Esophagus squamous epithelium (tissue), 5 donors: Measurements from ENCODE around the gene MAU2. TPM values are rescaled to one million over a fixed set of nuclear protein-coding genes. Genes with fewer than 3 reads are reported as not detected.
"Not testable (repeated sequence)": the region's sequence is repeated elsewhere in the genome, so short reads cannot be mapped to it uniquely, and the experiment has no call there.

Experiments
- DNase-seq: peaks from one replicate; lab custom pipeline; 2025; lab: John Stamatoyannopoulos, UW
- H3K27ac ChIP-seq, 4 donors: fragments of 200-600 bp; sonication (generic); one replicate each; pipeline ENCODE4 v1.5.1; 2016 to 2019; ENCODE audit warnings: mild to moderate bottlenecking in 1 of 4
- H3K27me3 ChIP-seq, 4 donors: fragments of 200-600 bp; sonication (generic); 1 replicate in 3 of 4; 2 replicates in 1 of 4; pipeline versions ENCODE4 v1.5.1 to v1.6.0; 2017 to 2021; ENCODE audit warnings: antibody characterized with exemption in 1 of 4
- H3K36me3 ChIP-seq, 3 donors: fragments of 200-600 bp; sonication (generic); one replicate each; pipeline ENCODE4 v1.5.1; 2016 to 2019
- H3K4me1 ChIP-seq, 3 donors: fragments of 200-600 bp; sonication (generic); one replicate each; pipeline ENCODE4 v1.5.1; 2017 to 2019
- H3K4me3 ChIP-seq, 4 donors: fragments of 200-600 bp; sonication (generic); 1 replicate in 3 of 4; 2 replicates in 1 of 4; pipeline ENCODE4 v1.5.1; 2016 to 2019; ENCODE audit warnings: mild to moderate bottlenecking in 2 of 4, moderate library complexity in 1 of 4
- H3K9me3 ChIP-seq, 3 donors: fragments of 200-600 bp; sonication (generic); one replicate each; pipeline ENCODE4 v1.5.1; 2016 to 2019
- CTCF ChIP-seq, 6 experiments: fragments of 450-650 bp in 4 of 6; fragments of 200-600 bp in 2 of 6; sonication (generic) in 2 of 6; IDR thresholded peaks; one replicate each; pipeline ENCODE4 v1.5.1; 2016 to 2019; ENCODE audit warnings: antibody characterized with exemption in 6 of 6, mild to moderate bottlenecking in 4 of 6, moderate library complexity in 4 of 6
- POLR2A ChIP-seq, 4 donors: fragments of 450-650 bp; IDR thresholded peaks; one replicate each; pipeline ENCODE4 v1.6.1; 2017; ENCODE audit warnings: antibody characterized with exemption in 4 of 4, mild to moderate bottlenecking in 4 of 4, moderate library complexity in 3 of 4
- WGBS, 2 donors: methylation state at CpG; one replicate each; pipeline ENCODE4 v1.1.5; 2018; 5-methylcytosine and 5-hydroxymethylcytosine counted together
- intact Hi-C: fragments of 100-400 bp; cut with DNase I; formaldehyde crosslinking; loops from one replicate; pipeline ENCODE4 v1.15.0; 2022
- total RNA-seq, 4 donors: library from RNA; depleted of rRNA; stranded (reverse); fragments of >200 nt; gene quantifications; one replicate each; pipeline ENCODE4 v1.1.0, GENCODE V29; 2016
- donor health status: DM: yes; HTN: yes; CAD: no.

Gene MAU2
- total RNA-seq, 4 donors from 2014 or later = 35.4 to 53.2 (median 39.1) TPM

- Histone ChIP-seq H3K4me1 (peaks cover 0 to 14% (median 0%) of the 10 kb centered on the region in 3 donors), H3K9me3 (no peaks in the 10 kb centered on the region), H3K27me3 (no peaks in the 10 kb centered on the region), H3K36me3 (peaks cover 49 to 100% (median 83%) of the 10 kb centered on the region in 3 donors), H3K27ac (no peak overlapping the region), H3K4me3 (no peak overlapping the region)
- WGBS, 2 donors = 94% methylated on average over 3 of the region's 7 CpGs; no CpG with 5 or more reads in 1 of the 2 donors
- intact Hi-C loops = no loop called here
- TF ChIP-seq POLR2A (IDR thresholded peaks at IDR 0.05) = no peak
- TF ChIP-seq CTCF (IDR thresholded peaks at IDR 0.05) = no peak
- DNase-seq = no peak
Measured at GRCh38 chr19:19349365-19349764, 28.7 kb downstream of the MAU2 start.

- peaks cover 57 to 100% (median 82%) of the 10 kb centered on the region in 3 donors for H3K36me3 ChIP-seq
- H3K27me3 ChIP-seq, intact Hi-C loops, H3K4me1 ChIP-seq, H3K4me3 ChIP-seq, H3K27ac ChIP-seq, DNase-seq, H3K9me3 ChIP-seq: not testable (repeated sequence)
- 91 to 93% methylated on average over 7 to 8 of the region's 8 CpGs for WGBS, 2 donors
Measured at GRCh38 chr19:19350756-19351155, 30.1 kb downstream of the MAU2 start.

- no peaks in the 10 kb centered on the region for H3K9me3 ChIP-seq
- no peaks in the 10 kb centered on the region for H3K4me1 ChIP-seq
- 83 to 94% methylated on average over 3 of the region's 8 CpGs for WGBS, 2 donors
- H3K36me3 ChIP-seq = peaks cover 51 to 100% (median 77%) of the 10 kb centered on the region in 3 donors
- intact Hi-C loops = no loop called here
- no peak overlapping the region for H3K4me3 ChIP-seq
- TF ChIP-seq POLR2A (IDR thresholded peaks at IDR 0.05) = no peak
- no peak for TF ChIP-seq CTCF (IDR thresholded peaks at IDR 0.05)
- no peaks in the 10 kb centered on the region for H3K27me3 ChIP-seq
- H3K27ac ChIP-seq = no peak overlapping the region
- no peak for DNase-seq
Measured at GRCh38 chr19:19352823-19353222, 32.2 kb downstream of the MAU2 start.

- 96 to 100% methylated on average over 1 to 4 of the region's 5 CpGs for WGBS, 2 donors
- TF ChIP-seq POLR2A (IDR thresholded peaks at IDR 0.05) = no peak
- TF ChIP-seq CTCF (IDR thresholded peaks at IDR 0.05) = no peak
- H3K36me3 ChIP-seq = peaks cover 43 to 100% (median 70%) of the 10 kb centered on the region in 3 donors
- H3K27me3 ChIP-seq = no peaks in the 10 kb centered on the region
- no peak for DNase-seq
- intact Hi-C loops = no loop called here
- H3K4me3 ChIP-seq = no peak overlapping the region
- no peaks in the 10 kb centered on the region for H3K9me3 ChIP-seq
- H3K27ac ChIP-seq = no peak overlapping the region
- no peaks in the 10 kb centered on the region for H3K4me1 ChIP-seq
Measured at GRCh38 chr19:19354007-19354406, 33.4 kb downstream of the MAU2 start.

GRCh38 chr19:19354932-19355331, 34.3 kb downstream of the MAU2 start:
- 80 to 94% methylated on average over 1 to 3 of the region's 11 CpGs for WGBS, 2 donors
- intact Hi-C loops = no loop called here
- H3K27me3 ChIP-seq = no peaks in the 10 kb centered on the region
- no peaks in the 10 kb centered on the region for H3K9me3 ChIP-seq
- H3K4me1 ChIP-seq = no peaks in the 10 kb centered on the region
- no peak overlapping the region for H3K4me3 ChIP-seq
- no peak for DNase-seq
- H3K36me3 ChIP-seq = peaks cover 39 to 95% (median 64%) of the 10 kb centered on the region in 3 donors
- H3K27ac ChIP-seq = no peak overlapping the region
- no peak for TF ChIP-seq POLR2A (IDR thresholded peaks at IDR 0.05)
- TF ChIP-seq CTCF (IDR thresholded peaks at IDR 0.05) = no peak
